GM18507 (cell line): ENCODE results near the gene APOBR.
"Not testable (repeated sequence)": the region's sequence is repeated elsewhere in the genome, so short reads cannot be mapped to it uniquely, and the experiment has no call there.

ENCODE experiments used
- DNase-seq: peaks from one replicate; pipeline ENCODE4 v3.0.0; 2011; ENCODE audit warnings: low read depth; ENCODE audit not compliant: insufficient read length; ENCODE audit errors: extremely low spot score
- FAIRE-seq: peaks from 2 replicates; lab custom pipeline; 2011; peaks lifted over from hg19 to GRCh38; lab: Jason Lieb, UNC

Gene APOBR

GRCh38 chr16:28522792-28523191 is 28.3 kb downstream of the APOBR start:
- DNase-seq (no peak), FAIRE-seq (no peak)

- FAIRE-seq (no peak), DNase-seq (no peak)
Observed at GRCh38 chr16:28524681-28525171, 30.3 kb downstream of the APOBR start.

GRCh38 chr16:28526201-28527099 is 32.0 kb downstream of the APOBR start:
- DNase-seq (no peak), FAIRE-seq (no peak)

- FAIRE-seq, DNase-seq: not testable (repeated sequence)
Observed at GRCh38 chr16:28527100-28527785, 32.8 kb downstream of the APOBR start.

GRCh38 chr16:28527985-28528384 is 33.5 kb downstream of the APOBR start:
- DNase-seq (no peak), FAIRE-seq (no peak)

GRCh38 chr16:28528463-28528867 is 34.0 kb downstream of the APOBR start:
- DNase-seq = no peak
- no peak for FAIRE-seq

GRCh38 chr16:28529124-28529523 is 34.7 kb downstream of the APOBR start:
- DNase-seq = no peak
- no peak for FAIRE-seq

- DNase-seq (no peak), FAIRE-seq (no peak)
Observed at GRCh38 chr16:28531777-28532744, 37.6 kb downstream of the APOBR start.

- FAIRE-seq (no peak), DNase-seq (no peak)
Observed at GRCh38 chr16:28532940-28533647, 38.7 kb downstream of the APOBR start.

- no peak for DNase-seq
- FAIRE-seq = no peak
Observed at GRCh38 chr16:28534542-28535373, 40.3 kb downstream of the APOBR start.

- DNase-seq (no peak), FAIRE-seq (no peak)
Observed at GRCh38 chr16:28537076-28537475, 42.6 kb downstream of the APOBR start.

GRCh38 chr16:28537964-28538732 is 43.7 kb downstream of the APOBR start:
- no peak for FAIRE-seq
- DNase-seq = no peak

- FAIRE-seq (no peak), DNase-seq (no peak)
Observed at GRCh38 chr16:28538733-28539596, 44.5 kb downstream of the APOBR start, which contains the start of gene NUPR1. NUPR1 (minus strand) TSS chr16:28538974; CDS start chr16:28538907, 67 bp downstream.

- no peak for FAIRE-seq
- no peak for DNase-seq
Observed at GRCh38 chr16:28540346-28540745, 45.9 kb downstream of the APOBR start.

- DNase-seq (no peak), FAIRE-seq (no peak)
Observed at GRCh38 chr16:28542646-28543045, 48.2 kb downstream of the APOBR start.

GRCh38 chr16:28543072-28543471 is 48.6 kb downstream of the APOBR start:
- FAIRE-seq = no peak
- no peak for DNase-seq
